Neural cell (in vitro differentiated cells): Measurements from ENCODE around the gene ZFYVE28.

Experiments used
- EP300 ChIP-seq: fragments of 450-650 bp; conservative IDR thresholded peaks from 2 replicates; pipeline ENCODE4 v1.6.1; 2014; ENCODE audit warnings: antibody characterized with exemption, mild to moderate bottlenecking, moderate library complexity; ENCODE audit not compliant: poor library complexity, severe bottlenecking
- EZH2 ChIP-seq: fragments of 200-600, 300-800 bp; shearing (Covaris generic), sonication (generic); IDR thresholded peaks from 2 replicates; pipeline ENCODE4 v1.6.1; 2014; ENCODE audit warnings: antibody characterized with exemption, low read length, borderline replicate concordance, mild to moderate bottlenecking; ENCODE audit not compliant: insufficient read depth, poor library complexity, severe bottlenecking
- POLR2AphosphoS5 ChIP-seq: IDR thresholded peaks from 2 replicates; pipeline ENCODE4 v1.6.1; 2012
- RAD21 ChIP-seq: fragments of 450-650 bp; conservative IDR thresholded peaks from 2 replicates; pipeline ENCODE4 v1.6.1; 2014; ENCODE audit warnings: antibody characterized with exemption, mild to moderate bottlenecking, moderate library complexity
- TAF1 ChIP-seq: IDR thresholded peaks from 2 replicates; pipeline ENCODE4 v1.6.1; 2012; ENCODE audit warnings: low read depth
- TF ChIP-seq, protein P1 (sequence below): fragments of 450-650 bp; IDR thresholded peaks from 2 replicates; pipeline ENCODE4 v1.5.1; 2014; ENCODE audit warnings: antibody characterized with exemption, mild to moderate bottlenecking, moderate library complexity; ENCODE audit not compliant: poor library complexity, severe bottlenecking
- TF ChIP-seq, protein P2 (sequence below): IDR thresholded peaks from 2 replicates; pipeline ENCODE4 v1.6.1; 2012; ENCODE audit warnings: borderline replicate concordance

- TF ChIP-seq EZH2 (no peak), POLR2AphosphoS5 (no peak), EP300 (no peak), RAD21 (no peak), TAF1 (no peak)
- TF ChIP-seq, protein P1, sequence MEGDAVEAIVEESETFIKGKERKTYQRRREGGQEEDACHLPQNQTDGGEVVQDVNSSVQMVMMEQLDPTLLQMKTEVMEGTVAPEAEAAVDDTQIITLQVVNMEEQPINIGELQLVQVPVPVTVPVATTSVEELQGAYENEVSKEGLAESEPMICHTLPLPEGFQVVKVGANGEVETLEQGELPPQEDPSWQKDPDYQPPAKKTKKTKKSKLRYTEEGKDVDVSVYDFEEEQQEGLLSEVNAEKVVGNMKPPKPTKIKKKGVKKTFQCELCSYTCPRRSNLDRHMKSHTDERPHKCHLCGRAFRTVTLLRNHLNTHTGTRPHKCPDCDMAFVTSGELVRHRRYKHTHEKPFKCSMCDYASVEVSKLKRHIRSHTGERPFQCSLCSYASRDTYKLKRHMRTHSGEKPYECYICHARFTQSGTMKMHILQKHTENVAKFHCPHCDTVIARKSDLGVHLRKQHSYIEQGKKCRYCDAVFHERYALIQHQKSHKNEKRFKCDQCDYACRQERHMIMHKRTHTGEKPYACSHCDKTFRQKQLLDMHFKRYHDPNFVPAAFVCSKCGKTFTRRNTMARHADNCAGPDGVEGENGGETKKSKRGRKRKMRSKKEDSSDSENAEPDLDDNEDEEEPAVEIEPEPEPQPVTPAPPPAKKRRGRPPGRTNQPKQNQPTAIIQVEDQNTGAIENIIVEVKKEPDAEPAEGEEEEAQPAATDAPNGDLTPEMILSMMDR, result no peak
- TF ChIP-seq, protein P2, sequence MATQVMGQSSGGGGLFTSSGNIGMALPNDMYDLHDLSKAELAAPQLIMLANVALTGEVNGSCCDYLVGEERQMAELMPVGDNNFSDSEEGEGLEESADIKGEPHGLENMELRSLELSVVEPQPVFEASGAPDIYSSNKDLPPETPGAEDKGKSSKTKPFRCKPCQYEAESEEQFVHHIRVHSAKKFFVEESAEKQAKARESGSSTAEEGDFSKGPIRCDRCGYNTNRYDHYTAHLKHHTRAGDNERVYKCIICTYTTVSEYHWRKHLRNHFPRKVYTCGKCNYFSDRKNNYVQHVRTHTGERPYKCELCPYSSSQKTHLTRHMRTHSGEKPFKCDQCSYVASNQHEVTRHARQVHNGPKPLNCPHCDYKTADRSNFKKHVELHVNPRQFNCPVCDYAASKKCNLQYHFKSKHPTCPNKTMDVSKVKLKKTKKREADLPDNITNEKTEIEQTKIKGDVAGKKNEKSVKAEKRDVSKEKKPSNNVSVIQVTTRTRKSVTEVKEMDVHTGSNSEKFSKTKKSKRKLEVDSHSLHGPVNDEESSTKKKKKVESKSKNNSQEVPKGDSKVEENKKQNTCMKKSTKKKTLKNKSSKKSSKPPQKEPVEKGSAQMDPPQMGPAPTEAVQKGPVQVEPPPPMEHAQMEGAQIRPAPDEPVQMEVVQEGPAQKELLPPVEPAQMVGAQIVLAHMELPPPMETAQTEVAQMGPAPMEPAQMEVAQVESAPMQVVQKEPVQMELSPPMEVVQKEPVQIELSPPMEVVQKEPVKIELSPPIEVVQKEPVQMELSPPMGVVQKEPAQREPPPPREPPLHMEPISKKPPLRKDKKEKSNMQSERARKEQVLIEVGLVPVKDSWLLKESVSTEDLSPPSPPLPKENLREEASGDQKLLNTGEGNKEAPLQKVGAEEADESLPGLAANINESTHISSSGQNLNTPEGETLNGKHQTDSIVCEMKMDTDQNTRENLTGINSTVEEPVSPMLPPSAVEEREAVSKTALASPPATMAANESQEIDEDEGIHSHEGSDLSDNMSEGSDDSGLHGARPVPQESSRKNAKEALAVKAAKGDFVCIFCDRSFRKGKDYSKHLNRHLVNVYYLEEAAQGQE, result no peak
Measured at GRCh38 chr4:2265113-2266110, 153.0 kb downstream of the ZFYVE28 start.
